NCI-H510A treated with DMSO at 0.1 percent for 48 hours (cell line): ENCODE data around the gene LAMTOR2.
A peak's percentile ranks its signal among the peaks of the same experiment; 100 is the strongest.
"Not testable (repeated sequence)": the region's sequence is repeated elsewhere in the genome, so short reads cannot be mapped to it uniquely, and the experiment has no call there.

ENCODE experiments used
- DNase-seq: peaks from one replicate; lab custom pipeline; 2025; lab: John Stamatoyannopoulos, UW

Gene LAMTOR2

DNA sequence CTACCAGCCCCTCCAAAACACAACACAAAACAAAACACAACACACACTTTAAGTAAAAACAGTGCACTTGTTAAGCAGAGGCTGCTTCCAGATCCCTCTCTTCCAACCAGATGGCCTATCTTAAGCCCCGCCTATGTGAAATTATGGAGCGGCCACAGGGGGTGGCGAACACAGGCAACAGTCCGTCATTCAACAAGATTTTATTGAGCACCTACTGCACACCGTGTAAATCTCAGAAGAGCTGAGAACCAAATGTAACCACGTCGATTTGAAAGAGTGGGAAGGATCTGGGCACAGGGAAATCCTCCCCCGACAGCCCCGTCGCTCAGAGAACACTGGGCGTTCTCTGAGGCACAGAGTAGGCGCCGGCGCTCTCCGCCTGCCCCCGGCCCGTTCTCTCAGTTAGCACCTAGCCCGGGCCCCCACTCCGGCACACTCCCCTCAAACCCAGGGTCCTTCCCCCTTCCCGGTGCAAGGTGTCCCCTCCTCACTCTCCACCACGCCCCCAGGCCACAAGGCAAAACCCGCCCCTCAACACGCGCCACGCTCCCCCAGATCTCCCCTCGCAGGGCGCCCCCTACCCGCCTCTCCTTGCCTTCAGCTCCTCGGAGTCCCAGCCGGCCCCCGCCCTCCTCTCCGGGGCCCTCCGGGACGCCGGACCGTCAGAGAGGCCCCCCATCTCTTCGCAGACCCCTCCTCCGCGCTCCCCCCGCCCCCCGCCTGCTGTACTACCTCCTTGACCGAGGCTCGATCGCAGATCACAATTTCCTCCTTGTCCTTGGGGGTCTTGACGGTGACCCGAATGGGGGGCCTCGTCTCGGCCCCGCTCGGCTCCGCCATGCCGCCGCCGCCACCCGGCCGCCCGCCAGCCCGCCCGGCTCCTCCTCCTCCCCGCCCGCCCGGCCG, 1.5 kb upstream of the LAMTOR2 start:
- peak; percentile 49 for DNase-seq

DNA sequence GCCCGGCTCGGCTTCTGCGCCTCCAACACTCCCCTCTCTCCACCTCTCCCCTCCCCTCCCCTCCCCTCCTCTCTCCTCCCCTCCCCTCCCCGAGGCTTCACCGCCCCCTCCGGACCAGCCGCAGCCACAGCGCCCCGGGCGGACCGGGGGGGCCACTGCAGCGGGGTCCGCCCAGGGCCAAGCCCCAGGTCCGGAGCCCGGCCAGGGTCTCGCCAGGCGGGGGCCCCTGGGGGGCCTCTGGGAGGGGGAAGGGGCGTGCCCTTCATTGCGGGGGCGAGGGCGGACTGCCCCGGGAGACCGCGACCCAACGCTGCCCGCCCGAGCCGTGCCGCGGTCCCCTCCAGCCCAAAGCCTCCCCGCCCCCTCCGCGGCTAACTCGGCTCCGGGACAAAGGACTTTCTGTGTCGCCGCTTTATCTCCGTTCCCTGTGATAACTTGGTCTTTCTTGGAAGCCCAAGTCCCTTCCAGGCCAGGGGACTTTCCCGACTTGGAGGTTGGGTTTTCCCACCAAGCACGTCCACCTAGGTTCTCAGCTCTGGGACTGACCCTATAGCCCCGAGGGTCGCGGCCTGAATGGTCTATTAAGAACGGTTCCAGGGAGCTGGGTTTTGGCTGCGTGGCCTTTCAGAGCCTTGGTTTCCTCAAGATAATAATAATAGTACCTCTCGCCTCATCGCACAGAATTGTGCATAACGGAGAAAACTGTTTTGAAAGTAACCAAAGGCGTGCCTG, 648 bp upstream of the LAMTOR2 start, which contains the start of gene UBQLN4:
TSS of gene UBQLN4 (minus strand) at position 31 of the 732 bp plus-strand sequence. CDS start 97 bp downstream, outside the sequence.
- DNase-seq = peak; percentile 87

DNA sequence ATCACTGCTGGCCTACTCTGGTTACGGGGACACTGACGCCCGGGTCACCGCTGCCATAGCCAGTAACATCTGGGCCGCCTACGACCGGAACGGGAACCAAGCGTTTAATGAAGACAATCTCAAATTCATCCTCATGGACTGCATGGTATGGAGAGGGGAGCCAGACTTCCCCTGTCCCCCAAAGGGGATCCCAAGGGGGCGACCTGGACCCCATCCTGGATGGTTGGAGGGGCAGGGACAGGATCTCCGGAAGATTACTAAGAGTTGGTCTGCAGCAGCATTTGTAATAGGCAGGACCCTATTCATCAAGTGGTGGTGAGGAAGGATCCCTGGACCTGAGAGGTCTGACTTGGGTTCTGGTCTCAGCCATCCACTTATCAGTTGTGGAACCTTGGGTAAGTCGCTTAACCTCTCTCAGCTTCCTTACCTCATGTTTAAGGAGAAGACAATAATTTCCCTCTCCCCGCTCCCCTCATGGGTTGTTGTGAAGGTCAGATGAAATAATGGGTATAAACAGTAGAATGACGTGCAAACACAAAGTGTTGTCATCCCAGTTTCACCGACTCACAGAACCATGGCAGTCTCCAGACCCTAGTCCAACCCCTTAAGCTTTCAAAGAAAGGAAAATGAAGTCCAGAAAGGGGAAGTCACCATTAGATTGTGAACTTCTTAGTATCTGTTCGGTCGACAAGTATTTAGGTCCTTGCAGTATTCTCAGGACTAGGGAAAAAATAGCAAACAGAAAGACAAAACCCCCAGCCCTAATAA, 883 bp downstream of the LAMTOR2 start:
- no peak for DNase-seq

DNA sequence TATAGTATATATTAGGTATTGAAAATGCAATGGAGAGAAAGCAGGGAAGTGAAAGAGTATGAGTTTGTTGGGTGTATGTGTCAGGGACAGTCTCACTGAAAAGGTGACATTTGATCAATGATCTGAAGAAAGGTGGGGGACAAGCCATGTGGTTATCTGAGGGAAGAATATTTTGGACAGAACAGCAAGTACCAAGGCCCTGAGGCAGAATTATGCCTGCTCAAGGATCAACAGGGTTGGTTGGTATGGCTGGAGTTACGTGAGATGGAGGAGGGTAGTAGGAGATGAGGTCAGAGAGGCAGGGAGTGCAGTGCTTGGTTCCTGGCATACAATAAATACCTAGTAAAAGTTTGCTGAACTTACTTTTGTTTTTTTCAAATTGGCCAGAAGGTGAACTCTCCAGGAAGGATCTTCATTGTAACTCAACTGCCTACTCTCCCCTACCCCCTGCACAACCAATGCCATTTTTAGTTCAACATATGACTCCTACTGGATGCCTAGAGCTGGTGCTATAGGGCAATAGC, 1.8 kb downstream of the LAMTOR2 start:
- DNase-seq = no peak

DNA sequence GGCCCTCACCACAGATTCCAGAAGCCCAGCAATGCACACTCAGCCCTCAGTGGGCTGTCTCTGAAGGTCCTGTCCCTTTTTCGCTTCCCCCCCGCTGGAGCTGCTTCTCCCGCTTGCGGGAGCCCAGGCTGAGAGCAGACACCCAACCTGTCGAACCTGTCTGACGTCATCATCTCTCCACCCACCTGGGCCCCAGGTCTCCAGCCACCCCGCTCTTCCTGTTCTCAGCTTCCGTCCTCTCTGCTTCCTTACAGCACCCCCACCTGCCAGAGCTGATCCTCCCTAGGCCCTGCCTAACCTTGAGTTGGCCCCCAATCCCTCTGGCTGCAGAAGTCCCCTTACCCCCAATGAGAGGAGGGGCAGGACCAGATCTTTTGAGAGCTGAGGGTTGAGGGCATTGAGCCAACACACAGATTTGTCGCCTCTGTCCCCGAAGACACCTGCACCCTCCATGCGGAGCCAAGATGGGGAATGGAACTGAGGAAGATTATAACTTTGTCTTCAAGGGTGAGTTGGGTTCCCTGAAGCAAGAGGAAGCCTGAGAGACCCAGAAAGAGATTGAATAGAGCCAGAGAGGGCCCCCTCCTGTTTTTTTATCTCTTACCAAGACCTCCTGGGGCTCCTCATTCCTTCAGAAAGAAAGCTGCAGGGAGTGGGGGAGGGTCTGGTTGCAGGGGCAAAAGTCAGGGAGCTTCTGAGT, 6.5 kb downstream of the LAMTOR2 start, which contains the start of gene RAB25:
TSS of gene RAB25 (plus strand) at position 224 of the 700 bp plus-strand sequence. CDS start at position 465, 241 bp downstream.
- peak; percentile 96 for DNase-seq

DNA sequence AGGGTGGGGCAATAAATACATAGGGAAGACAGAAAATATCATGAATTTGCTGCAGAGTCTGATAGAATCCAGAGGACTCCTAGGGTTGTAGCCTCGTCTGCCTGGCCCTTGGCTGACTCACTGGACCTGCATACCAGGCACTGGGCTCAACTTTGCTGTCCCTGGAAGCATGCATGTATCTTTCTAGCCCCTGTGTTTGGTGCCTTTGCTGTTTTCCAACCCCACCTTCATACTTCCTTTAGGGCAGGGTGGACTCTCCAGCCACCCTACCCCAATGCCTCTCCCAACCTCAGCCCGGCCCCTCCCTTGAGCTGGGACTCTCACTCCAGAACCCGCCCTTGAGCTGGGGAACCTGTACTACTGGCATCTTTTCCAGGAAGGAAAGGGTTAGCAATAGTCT, 7.6 kb downstream of the LAMTOR2 start:
- no peak for DNase-seq

DNA sequence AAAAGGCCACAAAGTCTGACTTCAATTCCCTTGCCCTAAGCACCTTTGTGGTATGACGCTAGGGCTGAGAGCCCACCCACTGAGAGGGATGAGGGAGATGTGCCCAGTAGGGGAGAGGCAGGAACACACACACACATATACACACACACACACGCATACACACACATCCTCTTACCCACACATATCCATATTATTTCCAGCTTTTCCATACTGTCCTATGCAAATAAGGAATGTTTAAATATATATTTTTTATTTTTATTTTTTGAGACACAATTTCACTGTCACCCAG, 9.4 kb downstream of the LAMTOR2 start:
- DNase-seq = no peak

DNA sequence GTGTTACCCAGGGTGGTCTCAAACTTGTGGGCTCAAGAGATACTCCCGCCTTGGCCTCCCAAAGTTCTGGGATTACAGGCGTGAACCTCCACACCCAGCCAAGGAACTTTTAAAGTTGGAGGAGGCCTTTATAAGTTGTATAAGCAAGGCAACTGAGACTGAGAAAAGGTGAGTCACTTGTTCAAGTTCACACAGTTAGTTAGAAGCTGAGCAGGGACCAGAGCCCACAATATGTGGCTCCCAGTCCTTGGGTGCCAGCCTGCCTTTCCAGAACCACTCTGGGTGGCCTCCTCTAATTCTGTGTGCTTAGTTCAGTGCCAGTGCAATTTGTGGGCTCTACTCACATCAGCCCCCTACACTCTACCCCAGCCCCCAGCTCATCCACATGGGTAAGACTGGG, 10.0 kb downstream of the LAMTOR2 start:
- no peak for DNase-seq

DNA sequence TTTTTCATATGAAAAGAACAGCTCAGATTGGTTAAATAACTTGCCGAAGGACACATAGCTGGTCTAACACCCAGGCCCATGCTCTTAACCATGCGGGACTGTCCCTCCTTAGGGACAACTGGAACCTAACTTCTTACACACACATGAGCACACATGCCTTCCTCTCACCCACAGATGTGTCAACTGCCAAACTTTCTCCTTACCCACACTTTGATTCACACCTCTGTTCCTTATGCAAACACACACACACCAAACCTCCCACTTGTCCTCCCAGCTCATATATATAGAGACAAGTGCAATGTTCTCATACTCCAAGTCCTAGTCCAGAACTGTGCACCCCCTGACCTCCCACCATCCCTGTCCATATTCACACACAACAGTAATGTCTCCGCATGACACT, 10.6 kb downstream of the LAMTOR2 start:
- DNase-seq = no peak

DNA sequence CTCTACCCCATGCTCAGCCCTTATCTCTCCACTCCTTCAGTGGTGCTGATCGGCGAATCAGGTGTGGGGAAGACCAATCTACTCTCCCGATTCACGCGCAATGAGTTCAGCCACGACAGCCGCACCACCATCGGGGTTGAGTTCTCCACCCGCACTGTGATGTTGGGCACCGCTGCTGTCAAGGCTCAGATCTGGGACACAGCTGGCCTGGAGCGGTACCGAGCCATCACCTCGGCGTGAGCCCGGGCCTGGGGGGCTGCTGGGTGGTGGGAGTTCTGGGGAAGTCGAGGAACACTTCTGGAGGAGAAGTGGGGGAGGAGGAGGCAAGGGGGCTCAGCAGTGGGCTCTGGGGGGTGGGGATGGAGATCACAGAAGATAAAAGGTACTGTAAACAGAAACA, 11.3 kb downstream of the LAMTOR2 start:
- DNase-seq = no peak

DNA sequence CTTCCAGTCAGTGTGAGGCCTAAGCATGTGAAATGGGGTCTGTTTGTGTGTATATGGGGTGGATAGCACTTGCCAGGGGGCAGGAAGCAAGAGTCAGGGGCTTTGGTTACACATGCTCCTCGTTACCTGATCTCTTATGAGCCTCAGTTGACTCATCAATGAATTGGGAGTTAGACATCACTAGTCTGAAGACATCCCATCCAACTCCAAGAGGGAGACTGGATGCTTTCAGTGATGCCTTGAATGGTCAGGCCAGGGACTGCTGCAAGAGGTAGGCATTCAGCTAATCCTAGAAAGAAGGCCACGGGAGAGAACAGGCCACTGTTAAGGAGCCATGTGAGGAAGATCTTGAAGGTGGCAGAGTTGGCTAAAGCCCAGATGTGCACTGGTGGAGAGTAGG, 12.7 kb downstream of the LAMTOR2 start:
- DNase-seq = no peak

DNA sequence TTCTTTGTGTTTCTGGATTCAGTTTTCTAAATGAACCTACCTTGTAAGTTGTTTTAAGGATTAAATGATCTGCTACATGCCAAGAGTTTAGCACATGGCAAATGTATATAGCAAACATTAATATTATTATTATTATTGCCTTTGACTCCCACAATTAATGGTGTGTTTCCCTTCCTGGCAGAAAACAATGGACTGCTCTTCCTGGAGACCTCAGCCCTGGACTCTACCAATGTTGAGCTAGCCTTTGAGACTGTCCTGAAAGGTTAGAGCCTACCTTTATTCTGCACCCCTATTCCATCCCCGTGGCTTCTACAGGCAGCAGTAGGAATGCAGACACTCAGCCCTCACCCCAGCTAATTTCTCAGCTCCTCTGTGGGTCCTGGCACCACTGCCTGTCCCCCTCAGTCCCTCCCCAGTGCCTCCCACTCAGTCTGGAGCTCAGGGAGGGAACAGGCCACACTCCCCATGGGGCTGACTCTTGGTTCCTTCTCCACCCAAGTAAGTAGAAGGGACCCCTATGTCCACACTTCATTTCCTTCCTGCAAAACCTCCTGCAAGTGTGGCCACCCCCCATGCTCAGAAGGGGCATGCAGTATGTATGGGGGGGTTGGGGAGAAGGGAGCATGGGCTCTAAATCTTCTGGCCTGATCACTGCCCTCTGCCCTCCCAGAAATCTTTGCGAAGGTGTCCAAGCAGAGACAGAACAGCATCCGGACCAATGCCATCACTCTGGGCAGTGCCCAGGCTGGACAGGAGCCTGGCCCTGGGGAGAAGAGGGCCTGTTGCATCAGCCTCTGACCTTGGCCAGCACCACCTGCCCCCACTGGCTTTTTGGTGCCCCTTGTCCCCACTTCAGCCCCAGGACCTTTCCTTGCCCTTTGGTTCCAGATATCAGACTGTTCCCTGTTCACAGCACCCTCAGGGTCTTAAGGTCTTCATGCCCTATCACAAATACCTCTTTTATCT, 15.2 kb downstream of the LAMTOR2 start:
- no peak for DNase-seq

DNA sequence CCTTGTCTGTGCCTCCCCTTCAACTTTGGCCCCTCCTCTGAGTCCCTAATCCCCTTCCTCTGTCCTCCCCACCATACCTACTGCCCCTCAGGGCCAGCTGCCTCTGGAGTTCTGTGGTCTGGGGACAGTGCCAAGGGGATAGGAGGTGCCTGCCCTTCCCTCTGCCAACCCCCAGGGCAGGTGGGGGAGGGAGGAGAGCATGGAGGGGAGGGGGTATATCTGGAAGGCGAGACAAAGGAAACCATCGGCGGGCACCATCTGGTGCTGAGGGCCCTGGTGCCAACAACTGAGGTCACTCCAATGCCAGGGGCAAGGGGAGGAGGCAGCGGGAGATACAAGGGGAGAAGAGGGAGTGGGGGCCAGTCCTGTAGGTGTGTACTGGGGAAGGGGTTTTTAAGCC, 16.0 kb downstream of the LAMTOR2 start:
- DNase-seq = no peak

DNA sequence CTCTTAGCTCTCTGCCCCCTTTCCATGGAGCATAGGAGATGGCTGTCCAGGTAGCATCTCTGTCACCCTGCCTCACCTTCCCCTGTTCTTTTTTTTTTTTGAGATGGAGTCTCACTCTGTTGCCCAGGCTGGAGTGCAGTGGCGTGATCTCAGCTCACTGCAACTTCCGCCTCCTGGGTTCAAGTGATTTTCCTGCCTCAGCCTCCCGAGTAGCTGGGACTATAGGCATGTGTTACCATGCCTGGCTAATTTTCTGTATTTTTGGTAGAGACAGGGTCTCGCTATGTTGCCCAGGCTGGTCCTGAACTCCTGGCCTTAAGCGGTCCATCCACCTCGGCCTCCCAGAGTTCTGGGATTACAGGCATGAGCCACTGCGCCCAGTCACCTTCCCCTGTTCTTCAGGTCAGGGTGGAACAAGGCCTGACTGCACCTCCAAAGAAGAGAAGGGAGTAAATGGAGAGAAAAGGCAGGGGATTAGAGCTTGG, 16.8 kb downstream of the LAMTOR2 start:
- DNase-seq = not testable (repeated sequence)

DNA sequence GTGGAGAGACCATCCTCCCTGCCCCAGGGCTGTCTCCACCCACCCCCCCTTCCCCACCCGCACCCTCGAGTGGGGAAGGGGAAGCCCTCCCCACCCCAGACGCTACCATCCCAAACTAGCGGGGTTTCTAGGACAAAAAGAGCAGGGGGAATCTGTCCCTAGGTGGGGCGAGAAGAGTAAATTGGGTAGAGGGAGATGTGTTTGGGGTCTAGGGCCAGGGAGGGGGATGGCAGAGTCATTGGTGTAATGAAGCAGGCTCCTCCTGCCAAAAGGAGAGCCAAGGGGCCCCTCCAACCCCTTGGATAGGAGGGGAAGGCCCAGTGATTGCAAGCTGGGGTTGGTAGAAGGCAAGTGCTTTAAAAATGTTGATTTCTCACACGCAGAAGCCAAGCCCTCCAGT, 17.7 kb downstream of the LAMTOR2 start:
- DNase-seq = no peak

DNA sequence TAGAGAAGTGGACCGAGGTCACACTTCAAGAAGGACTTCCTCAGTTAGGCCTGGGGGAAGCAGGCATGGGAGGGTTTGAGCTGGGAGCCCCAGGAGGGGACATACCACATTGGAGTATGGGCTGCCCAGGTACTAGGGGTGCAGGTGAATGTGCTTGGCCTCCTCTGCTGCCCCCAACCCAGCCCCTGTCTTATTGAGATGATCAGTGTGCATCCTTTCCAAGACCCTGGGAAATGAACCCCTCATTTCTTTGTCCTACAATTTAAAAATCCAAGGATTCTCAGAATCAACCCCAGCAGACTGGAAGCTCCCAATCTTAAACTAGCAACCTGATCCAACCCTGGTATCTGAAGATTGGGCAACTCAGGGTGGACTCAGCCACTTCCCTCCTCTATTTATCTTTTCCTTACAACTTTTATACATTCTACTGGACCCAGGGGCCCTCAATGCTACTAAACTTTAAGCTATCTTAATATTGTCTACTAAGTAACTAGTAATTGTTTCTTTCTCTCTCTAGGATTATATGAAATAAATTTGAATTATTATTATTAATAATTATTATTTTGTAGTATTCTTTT, 18.6 kb downstream of the LAMTOR2 start:
- DNase-seq = no peak

DNA sequence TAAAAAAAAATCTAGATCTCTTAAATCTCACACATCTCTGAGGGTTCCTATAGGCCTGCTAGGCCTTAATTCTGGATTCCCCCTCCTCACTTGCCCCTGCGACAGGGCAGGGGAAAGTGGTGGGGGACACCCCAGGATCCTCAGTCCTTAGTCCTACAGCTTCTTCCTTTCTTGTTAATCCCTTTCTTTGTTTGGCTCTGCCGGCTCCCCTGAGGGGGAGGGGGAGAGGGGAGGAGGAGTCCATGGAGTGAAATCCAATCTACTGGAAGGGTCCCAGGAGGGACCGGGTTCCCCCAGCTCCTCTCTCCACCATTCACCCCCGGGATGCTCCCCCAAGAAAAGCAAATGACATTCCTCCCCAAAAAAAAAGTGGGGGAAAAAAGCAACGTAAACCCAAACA, 19.2 kb downstream of the LAMTOR2 start:
- no peak for DNase-seq

DNA sequence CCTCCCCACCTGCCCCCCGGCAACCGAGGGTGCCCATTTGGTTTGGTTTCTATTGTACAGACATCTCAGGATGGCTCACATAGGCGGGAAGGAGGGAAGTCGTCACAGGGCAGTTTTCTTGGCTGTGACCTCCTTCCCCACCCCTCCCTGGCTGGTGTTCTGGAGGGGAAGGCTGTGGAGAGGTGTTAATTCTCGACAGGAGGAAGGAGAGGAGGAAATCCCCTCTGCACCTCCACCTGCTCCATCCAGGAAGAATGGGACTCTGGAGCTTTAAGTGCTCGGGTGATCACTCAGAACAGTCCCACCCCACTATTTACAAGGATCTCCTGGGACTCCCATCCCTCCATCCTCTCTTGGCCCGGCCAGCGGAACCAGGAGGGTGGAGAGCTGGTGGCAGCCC, 20.1 kb downstream of the LAMTOR2 start:
- no peak for DNase-seq

DNA sequence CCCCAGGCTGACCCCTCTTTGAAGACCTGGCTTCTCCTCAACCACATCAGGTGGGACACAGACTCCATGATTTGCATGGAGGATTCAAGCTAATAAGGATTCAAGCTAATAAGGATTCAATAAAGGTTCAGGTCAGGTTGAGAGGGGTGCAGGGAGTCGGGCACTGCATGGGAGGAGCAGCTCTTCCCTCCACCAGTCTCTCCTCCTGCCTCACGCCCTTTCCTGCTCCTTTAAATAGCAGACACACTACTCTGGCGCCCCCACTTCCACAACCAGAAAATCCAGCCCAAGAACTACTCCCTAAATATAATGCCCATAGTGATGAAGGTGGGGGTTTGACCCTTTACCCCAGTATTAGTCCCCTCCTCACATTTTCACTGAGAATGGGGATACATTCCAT, 20.6 kb downstream of the LAMTOR2 start:
- no peak for DNase-seq

DNA sequence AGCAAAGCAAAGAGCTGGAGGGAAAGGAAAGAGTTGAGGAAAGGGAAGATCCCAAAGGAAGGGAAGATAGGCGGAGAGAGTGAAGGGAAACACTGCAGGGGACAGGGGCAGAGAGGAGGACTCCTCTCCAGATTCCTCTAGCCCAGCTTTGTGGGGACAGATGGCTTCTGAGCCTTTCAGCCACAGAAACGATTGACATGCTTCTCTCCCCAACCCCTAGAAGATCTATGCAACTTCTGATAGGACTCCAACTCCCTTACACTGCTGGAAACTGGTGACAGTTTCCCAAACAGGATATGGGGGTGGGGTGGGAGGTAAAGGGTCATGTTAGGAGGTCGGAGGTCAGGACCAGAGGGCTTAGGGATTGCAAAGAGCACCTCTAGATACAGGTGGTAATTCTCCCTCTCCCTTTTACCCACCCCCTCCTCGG, 21.2 kb downstream of the LAMTOR2 start:
- DNase-seq = no peak
